Ovary (tissue), 3 donors: ENCODE results near the gene YWHAG.
"Not testable (repeated sequence)": the region's sequence is repeated elsewhere in the genome, so short reads cannot be mapped to it uniquely, and the experiment has no call there.

ENCODE experiments used
- CTCF ChIP-seq, 3 donors: fragments of 450-650 bp in 2 of 3; fragments of 200-600 bp in 1 of 3; IDR thresholded peaks; one replicate each; pipeline versions ENCODE4 v1.5.1 to v1.8.0; 2016 to 2022; ENCODE audit warnings: antibody characterized with exemption in 3 of 3, mild to moderate bottlenecking in 1 of 3
- POLR2A ChIP-seq: fragments of 450-650 bp; IDR thresholded peaks from one replicate; pipeline ENCODE4 v1.6.1; 2017; ENCODE audit warnings: antibody characterized with exemption, mild to moderate bottlenecking, moderate library complexity
- donor health status: DM: no; HTN: no; CAD: no.

GRCh38 chr7:76395605-76395964 lies 36.8 kb upstream of the YWHAG start:
- not testable (repeated sequence) for TF ChIP-seq CTCF (IDR thresholded peaks at IDR 0.05); POLR2A
